ENCODE data around the gene MED10. TPM values are rescaled to one million over a fixed set of nuclear protein-coding genes. Genes with fewer than 3 reads are reported as not detected.

The MED10 gene
- total RNA-seq, 1 donor from 2014 or later, result 27.1 TPM

- Mint-ChIP-seq H3K4me3 (ENCODE audit: low read depth) (no peak overlapping the region), H3K4me1 (ENCODE audit: low read depth) (peaks cover 2% of the 10 kb centered on the region), H3K9me3 (ENCODE audit: low read depth) (peaks cover 3% of the 10 kb centered on the region), H3K27ac (no peak overlapping the region), H3K27me3 (peaks cover 4% of the 10 kb centered on the region), H3K36me3 (ENCODE audit: insufficient read depth) (no peaks in the 10 kb centered on the region)
- TF ChIP-seq CTCF (IDR thresholded peaks at IDR 0.05; ENCODE audit: unreplicated experiment), result no peak
- no peak for DNase-seq (ENCODE audit: low spot score, unreplicated experiment)
Observed at GRCh38 chr5:6333182-6333905, 45.0 kb downstream of the MED10 start.

GRCh38 chr5:6328173-6328572, 50.2 kb downstream of the MED10 start:
- H3K4me3 Mint-ChIP-seq (ENCODE audit: low read depth), result no peak overlapping the region
- no peaks in the 10 kb centered on the region for H3K36me3 Mint-ChIP-seq (ENCODE audit: insufficient read depth)
- peaks cover 3% of the 10 kb centered on the region for H3K9me3 Mint-ChIP-seq (ENCODE audit: low read depth)
- TF ChIP-seq CTCF (IDR thresholded peaks at IDR 0.05; ENCODE audit: unreplicated experiment), result no peak
- H3K4me1 Mint-ChIP-seq (ENCODE audit: low read depth), result peaks cover 5% of the 10 kb centered on the region
- peaks cover 25% of the 10 kb centered on the region for H3K27me3 Mint-ChIP-seq
- H3K27ac Mint-ChIP-seq, result no peak overlapping the region
- peak; percentile 81 for DNase-seq (ENCODE audit: low spot score, unreplicated experiment)

- H3K36me3 Mint-ChIP-seq (ENCODE audit: insufficient read depth), result no peaks in the 10 kb centered on the region
Observed at GRCh38 chr5:6326776-6327175, 51.6 kb downstream of the MED10 start.

GRCh38 chr5:6322163-6322713, 56.1 kb downstream of the MED10 start:
- Mint-ChIP-seq H3K9me3 (ENCODE audit: low read depth) (no peaks in the 10 kb centered on the region), H3K27me3 (peaks cover 48% of the 10 kb centered on the region), H3K4me3 (ENCODE audit: low read depth) (no peak overlapping the region), H3K36me3 (ENCODE audit: insufficient read depth) (no peaks in the 10 kb centered on the region), H3K27ac (no peak overlapping the region), H3K4me1 (ENCODE audit: low read depth) (no peaks in the 10 kb centered on the region)
- no peak for TF ChIP-seq CTCF (IDR thresholded peaks at IDR 0.05; ENCODE audit: unreplicated experiment)
- no peak for DNase-seq (ENCODE audit: low spot score, unreplicated experiment)

More at GRCh38 chr5:6326776-6327175, 51.6 kb downstream of the MED10 start:
- Mint-ChIP-seq H3K4me1 (ENCODE audit: low read depth) (peaks cover 5% of the 10 kb centered on the region), H3K4me3 (ENCODE audit: low read depth) (no peak overlapping the region), H3K27me3 (peaks cover 28% of the 10 kb centered on the region), H3K9me3 (ENCODE audit: low read depth) (peaks cover 3% of the 10 kb centered on the region), H3K27ac (no peak overlapping the region)
- no peak for DNase-seq (ENCODE audit: low spot score, unreplicated experiment)
- TF ChIP-seq CTCF (IDR thresholded peaks at IDR 0.05; ENCODE audit: unreplicated experiment), result no peak

Other genes starting within 250 kb of the MED10 start
- 2.5 and 2.9 TPM in 2 replicates for gene UBE2QL1, start 70.3 kb upstream of the MED10 start, total RNA-seq